ENCODE results near the gene SP140. TPM values are rescaled to one million over a fixed set of nuclear protein-coding genes. Genes with fewer than 3 reads are reported as not detected.

SP140 gene
- total RNA-seq, 1 experiment from 2014 or later = 1.1 TPM

GRCh38 chr2:230218421-230218820 is 7.1 kb upstream of the SP140 start:
- ChIA-PET CTCF (no interaction called here), POLR2A (no interaction called here)
- Histone ChIP-seq H3K9me3 (ENCODE audit: control insufficient read depth, insufficient read depth, low read depth, low read length) (no peaks in the 10 kb centered on the region), H3K27me3 (ENCODE audit: control insufficient read depth, insufficient read depth, low read length) (no peaks in the 10 kb centered on the region), H3K4me3 (ENCODE audit: low read depth in 2 of 2, low read length in 2 of 2) (no peak overlapping the region), H3K4me1 (ENCODE audit: control insufficient read depth, insufficient read depth, low read length) (no peaks in the 10 kb centered on the region), H3K27ac (ENCODE audit: low read length) (no peak overlapping the region), H3K36me3 (ENCODE audit: control insufficient read depth, insufficient read depth, low read length) (no peaks in the 10 kb centered on the region)
- no peak for ATAC-seq
- TF ChIP-seq, protein P1, sequence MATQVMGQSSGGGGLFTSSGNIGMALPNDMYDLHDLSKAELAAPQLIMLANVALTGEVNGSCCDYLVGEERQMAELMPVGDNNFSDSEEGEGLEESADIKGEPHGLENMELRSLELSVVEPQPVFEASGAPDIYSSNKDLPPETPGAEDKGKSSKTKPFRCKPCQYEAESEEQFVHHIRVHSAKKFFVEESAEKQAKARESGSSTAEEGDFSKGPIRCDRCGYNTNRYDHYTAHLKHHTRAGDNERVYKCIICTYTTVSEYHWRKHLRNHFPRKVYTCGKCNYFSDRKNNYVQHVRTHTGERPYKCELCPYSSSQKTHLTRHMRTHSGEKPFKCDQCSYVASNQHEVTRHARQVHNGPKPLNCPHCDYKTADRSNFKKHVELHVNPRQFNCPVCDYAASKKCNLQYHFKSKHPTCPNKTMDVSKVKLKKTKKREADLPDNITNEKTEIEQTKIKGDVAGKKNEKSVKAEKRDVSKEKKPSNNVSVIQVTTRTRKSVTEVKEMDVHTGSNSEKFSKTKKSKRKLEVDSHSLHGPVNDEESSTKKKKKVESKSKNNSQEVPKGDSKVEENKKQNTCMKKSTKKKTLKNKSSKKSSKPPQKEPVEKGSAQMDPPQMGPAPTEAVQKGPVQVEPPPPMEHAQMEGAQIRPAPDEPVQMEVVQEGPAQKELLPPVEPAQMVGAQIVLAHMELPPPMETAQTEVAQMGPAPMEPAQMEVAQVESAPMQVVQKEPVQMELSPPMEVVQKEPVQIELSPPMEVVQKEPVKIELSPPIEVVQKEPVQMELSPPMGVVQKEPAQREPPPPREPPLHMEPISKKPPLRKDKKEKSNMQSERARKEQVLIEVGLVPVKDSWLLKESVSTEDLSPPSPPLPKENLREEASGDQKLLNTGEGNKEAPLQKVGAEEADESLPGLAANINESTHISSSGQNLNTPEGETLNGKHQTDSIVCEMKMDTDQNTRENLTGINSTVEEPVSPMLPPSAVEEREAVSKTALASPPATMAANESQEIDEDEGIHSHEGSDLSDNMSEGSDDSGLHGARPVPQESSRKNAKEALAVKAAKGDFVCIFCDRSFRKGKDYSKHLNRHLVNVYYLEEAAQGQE (IDR thresholded peaks at IDR 0.05; ENCODE audit: insufficient read depth in 1 of 2, low read depth in 2 of 2, low read length in 1 of 2) = no peak
- TF ChIP-seq CTCF (IDR thresholded peaks at IDR 0.05) (no peak), POLR2AphosphoS5 (IDR thresholded peaks at IDR 0.05; ENCODE audit: low read depth, low read length) (no peak), SIN3A (IDR thresholded peaks at IDR 0.05; ENCODE audit: borderline replicate concordance, insufficient read depth, low read depth, low read length) (no peak), TCF7L2 (IDR thresholded peaks at IDR 0.05; ENCODE audit: low read depth, low read length) (no peak)
- no TSS peak for BruUV-seq (replicated peaks)
- in situ Hi-C loops (cut with HindIII; ENCODE audit: low pct_unique_long_range_greater_than_20kb, low sequenced_read_pairs) = no loop called here
- intact Hi-C loops (cut with micrococcal nuclease; ENCODE audit: unreplicated experiment) = no loop called here
- DNase-seq (ENCODE audit: low read depth, low spot score) = no peak

DNA sequence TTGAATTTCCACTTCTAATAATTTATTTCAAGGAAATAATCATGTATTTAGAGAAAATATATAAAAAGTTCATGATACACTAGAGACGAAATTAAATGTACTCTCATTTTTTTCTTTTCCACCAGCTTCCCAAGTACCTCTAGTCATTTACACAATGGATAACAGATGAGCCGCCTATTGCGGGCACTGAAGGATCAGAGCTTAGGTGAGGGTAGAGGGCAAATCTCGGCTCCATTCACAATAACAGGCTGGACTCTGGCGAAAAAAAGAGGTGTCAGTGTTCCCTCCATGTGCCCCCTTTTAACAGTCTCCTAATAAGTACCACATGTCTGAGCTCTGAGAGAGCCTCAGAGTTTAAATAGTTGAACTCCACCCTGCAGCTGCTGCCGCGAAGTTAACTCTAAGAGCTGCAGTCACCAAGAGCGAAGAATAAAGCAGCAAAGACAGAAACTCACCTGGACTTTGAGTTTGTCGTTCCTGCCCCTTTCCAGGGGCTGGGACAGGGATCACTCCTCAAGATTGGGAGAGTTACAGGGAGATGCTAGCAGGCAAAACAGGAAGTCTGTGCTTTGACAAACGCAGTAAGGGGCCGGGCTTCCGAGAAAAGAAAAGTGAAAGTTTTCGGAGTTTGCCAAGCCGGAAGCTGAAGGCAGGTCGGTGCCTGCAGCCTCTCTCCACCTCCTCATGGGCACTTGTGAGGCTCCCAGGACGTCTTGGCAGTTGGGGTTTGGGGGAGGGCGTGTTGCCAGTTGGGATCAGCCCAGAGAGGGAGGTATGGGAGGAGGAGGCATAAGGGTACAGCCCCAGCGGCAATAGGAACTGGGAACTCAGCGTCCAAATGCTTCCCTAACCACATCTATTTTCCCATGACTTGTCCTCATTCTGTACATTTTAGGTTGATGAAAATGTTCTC is 5.9 kb upstream of the SP140 start, which contains the start of gene SP110:
Gene SP110 (minus strand): TSS at position 566 of the 913 bp plus-strand sequence. CDS start 3,057 bp downstream, outside the sequence.
- DNase-seq (ENCODE audit: low read depth, low spot score) (peak; percentile 56), ATAC-seq (peak; percentile 99)
- TSS peak; percentile 81 for BruUV-seq (replicated peaks)
- CTCF ChIA-PET = no interaction called here
- peak within 1 kb of the TSS; percentile 84 to 87 for H3K4me3 ChIP-seq (ENCODE audit: low read depth in 2 of 2, low read length in 2 of 2)
- peak; percentile 64; the same call in 1 of the 2 replicates for TF ChIP-seq POLR2AphosphoS5 (IDR thresholded peaks at IDR 0.05; ENCODE audit: low read depth, low read length)
- 0 out of 2 replicates have a peak, but pooled peaks have one; percentile 30 for TF ChIP-seq SIN3A (IDR thresholded peaks at IDR 0.05; ENCODE audit: borderline replicate concordance, insufficient read depth, low read depth, low read length)
- TF ChIP-seq, protein P1 (IDR thresholded peaks at IDR 0.05; ENCODE audit: insufficient read depth in 1 of 2, low read depth in 2 of 2, low read length in 1 of 2) = no peak
- H3K27ac ChIP-seq (ENCODE audit: low read length) = peak within 1 kb of the TSS; percentile 90
- H3K27me3 ChIP-seq (ENCODE audit: control insufficient read depth, insufficient read depth, low read length) = no peaks in the 10 kb centered on the region
- in situ Hi-C loops (cut with HindIII; ENCODE audit: low pct_unique_long_range_greater_than_20kb, low sequenced_read_pairs) = no loop called here
- no peaks in the 10 kb centered on the region for H3K9me3 ChIP-seq (ENCODE audit: control insufficient read depth, insufficient read depth, low read depth, low read length)
- no peaks in the 10 kb centered on the region for H3K4me1 ChIP-seq (ENCODE audit: control insufficient read depth, insufficient read depth, low read length)
- POLR2A ChIA-PET = no interaction called here
- intact Hi-C loops (cut with micrococcal nuclease; ENCODE audit: unreplicated experiment) = no loop called here
- H3K36me3 ChIP-seq (ENCODE audit: control insufficient read depth, insufficient read depth, low read length) = no peaks in the 10 kb centered on the region
